Skin of body (tissue), 2 donors: ENCODE data around the gene INTS6. TPM values are rescaled to one million over a fixed set of nuclear protein-coding genes. Genes with fewer than 3 reads are reported as not detected.
"Not testable (repeated sequence)": the region's sequence is repeated elsewhere in the genome, so short reads cannot be mapped to it uniquely, and the experiment has no call there.

ENCODE experiments used
- DNase-seq: peaks from one replicate; lab custom pipeline; 2025; lab: John Stamatoyannopoulos, UW
- total RNA-seq: library from RNA; depleted of rRNA; stranded (reverse); fragments of >200 nt; gene quantifications from one replicate; pipeline ENCODE4 v1.2.3, GENCODE V29; 2014

INTS6 gene
- total RNA-seq, 1 donor from 2014 or later, result 44.3 TPM

GRCh38 chr13:51417716-51418115, 35.1 kb downstream of the INTS6 start:
- DNase-seq, result no peak

DNA sequence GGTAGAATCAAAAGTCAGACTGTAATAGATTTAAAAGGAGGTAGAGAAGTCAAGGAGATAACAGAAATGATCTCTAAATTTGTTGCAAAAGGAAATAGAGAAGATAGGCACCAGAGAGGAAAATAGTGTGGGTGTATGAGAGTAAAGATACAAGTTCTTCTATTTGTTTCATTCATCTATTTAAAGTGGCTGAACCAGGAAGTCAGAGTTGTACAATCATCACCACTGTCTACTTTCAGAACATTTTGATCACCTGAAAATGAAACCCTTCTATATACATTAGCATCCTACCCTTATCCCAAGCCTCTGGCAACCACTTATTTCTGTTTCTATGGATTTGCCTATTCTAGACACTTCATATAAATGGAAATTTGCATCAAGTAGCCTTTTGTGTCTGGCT, 36.7 kb downstream of the INTS6 start:
- DNase-seq, result no peak

DNA sequence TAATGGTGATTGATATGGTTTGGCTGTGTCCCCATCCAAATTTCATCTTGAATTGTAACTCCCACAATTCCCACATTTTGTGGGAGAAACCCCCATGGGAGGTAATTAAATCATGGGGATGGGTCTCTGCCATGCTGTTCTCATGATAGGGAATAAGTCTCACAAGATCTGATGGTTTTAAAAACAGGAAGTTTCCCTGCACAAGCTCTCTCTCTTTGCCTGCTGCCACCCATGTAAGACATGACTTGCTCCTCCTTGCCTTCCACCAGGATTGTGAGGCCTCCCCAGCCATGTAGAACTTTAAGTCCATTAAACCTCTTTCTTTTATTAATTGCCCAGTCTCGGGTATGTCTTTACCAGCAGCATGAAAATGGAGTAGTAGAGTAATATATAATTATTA, 37.5 kb downstream of the INTS6 start:
- DNase-seq, result not testable (repeated sequence)

DNA sequence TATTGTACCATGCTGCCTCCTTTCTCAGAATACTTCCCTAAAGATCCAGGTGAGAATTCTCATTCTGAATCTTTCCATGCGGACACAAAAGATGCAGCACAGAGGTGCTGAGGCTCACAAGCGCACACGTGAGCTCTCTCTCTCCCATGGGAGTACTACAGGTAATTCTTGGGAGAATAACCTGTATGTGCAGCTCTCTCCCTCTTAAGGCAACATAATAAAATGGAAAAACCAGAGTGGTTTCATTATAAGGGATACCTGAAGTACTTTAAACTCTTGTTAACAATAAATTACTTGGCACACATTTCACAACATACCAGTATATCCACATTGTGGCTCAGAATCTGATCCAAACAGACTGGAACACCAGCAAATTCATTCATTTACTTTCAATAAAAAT, 40.4 kb downstream of the INTS6 start:
- DNase-seq, result no peak

DNA sequence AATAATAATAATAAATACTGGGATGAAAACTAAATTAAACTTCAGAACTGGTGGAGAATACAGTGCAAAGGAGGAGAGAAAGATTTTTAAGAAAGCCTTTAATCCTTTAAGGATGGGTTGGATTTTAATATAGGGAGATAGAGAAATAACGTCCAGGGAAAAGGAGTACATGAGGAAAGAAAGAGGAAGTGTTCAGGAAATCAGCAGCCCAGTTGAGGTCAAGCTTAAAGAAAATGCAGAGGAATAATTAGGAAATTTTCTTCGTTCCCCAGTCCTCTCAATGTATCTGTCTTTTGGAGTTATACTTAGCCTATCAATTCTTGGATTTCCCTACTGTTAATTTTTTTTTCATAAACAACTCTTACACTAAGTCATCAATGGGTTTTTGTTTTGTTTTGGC, 47.7 kb downstream of the INTS6 start:
- no peak for DNase-seq

DNA sequence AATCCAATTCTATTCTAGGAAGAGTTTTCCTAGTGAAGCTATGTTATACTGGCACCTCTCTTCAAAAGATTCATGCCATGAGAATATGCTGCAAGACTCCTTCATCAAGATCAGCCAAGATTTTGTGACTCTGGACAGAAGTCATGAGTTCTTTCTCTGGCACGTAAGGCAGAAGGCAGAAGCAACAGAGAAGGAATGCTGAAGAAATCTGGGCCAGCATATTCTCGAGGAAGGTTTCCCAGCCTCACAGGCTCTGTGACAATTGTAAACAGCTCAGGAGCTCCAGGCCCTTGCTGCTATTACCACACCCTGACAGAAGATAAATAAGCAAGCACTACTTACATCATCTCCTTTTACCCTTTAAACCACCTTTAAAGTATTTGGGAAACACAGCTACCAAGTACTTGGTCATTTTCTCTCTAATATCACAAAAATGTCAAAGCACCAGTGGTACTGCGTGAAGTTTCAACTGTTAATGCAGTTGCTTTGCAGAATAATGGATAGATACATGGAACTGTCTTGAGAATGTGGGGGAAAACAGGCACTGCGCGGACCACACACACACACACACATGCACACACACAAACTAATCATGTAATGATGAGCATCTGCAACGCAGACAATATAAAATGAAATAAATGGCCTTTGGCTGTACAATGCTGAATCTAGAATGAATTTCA, 55.4 kb downstream of the INTS6 start:
- DNase-seq, result peak; percentile 26

DNA sequence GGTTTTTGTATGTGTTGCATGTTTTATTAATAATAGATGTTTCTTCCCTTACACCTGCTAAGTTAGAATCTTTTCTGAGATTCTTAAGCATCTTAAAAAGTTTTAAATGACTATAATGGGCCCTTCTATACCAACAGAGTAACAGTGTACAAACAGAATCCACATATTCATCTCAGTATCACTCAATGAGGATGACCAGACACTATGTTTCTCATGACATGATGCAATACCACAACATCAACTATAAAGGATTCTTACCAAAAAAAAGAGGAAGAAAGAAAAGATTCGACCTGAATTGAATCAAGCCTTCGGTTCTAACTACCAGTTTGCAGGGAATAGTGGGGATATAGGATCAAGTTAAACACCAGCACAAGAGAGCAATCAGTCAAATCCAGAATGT, 56.5 kb downstream of the INTS6 start:
- DNase-seq, result no peak

GRCh38 chr13:51394724-51395123, 58.1 kb downstream of the INTS6 start:
- no peak for DNase-seq

- no peak for DNase-seq
Measured at GRCh38 chr13:51385114-51385513, 67.7 kb downstream of the INTS6 start.

GRCh38 chr13:51380269-51380668, 72.6 kb downstream of the INTS6 start:
- DNase-seq, result no peak

DNA sequence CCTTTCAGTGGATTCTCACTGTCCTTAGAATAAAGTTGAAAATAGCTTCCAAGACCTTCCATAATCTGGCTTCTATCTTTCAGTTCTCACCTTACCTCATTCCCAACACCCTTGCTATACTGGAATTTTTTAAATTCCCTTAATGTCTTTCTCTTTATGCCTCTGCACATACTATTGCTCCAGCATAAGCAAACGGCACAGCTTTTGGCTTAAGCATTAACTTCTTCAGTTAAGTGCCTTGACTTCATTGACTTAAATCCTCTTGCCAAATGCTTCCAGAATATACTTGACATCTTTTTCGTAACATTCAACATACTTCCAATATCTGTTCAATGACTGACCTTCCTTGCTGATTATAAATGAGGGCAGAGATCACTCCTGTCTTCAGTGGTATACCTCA, 79.4 kb downstream of the INTS6 start:
- DNase-seq, result no peak

DNA sequence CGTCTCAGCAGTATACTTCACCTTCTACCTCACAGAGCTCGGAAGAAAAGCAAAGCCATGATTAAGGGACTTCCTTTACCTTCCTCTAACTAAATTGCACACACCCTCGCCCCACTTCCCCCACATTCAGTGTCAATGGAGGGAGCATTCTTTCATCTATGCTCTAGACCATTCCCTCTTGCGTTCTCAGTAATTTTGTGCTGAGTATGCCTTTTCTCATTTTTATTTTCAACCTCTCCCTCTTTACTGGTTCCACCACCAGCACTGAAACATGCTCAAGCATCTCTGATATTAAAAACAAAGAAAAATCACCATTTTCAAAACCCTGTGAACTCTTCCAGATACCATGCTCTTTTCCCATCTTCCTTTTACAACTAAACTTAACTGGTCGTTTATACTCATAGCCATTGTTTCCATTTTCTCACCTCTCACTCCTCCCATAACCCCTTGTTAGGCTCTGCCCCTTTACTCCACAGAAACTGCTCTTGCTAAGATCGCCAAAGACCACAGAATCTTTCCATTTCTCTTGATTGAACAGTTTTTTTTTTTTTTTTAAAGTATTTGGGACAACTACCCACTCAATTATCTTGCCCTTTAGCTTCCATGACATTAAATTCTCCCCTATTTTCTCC, 81.0 kb downstream of the INTS6 start:
- no peak for DNase-seq

GRCh38 chr13:51370811-51371210, 82.0 kb downstream of the INTS6 start:
- DNase-seq, result no peak

GRCh38 chr13:51370116-51370515, 82.7 kb downstream of the INTS6 start:
- DNase-seq, result no peak

- no peak for DNase-seq
Measured at GRCh38 chr13:51364404-51365008, 88.3 kb downstream of the INTS6 start.

- DNase-seq, result no peak
Measured at GRCh38 chr13:51363625-51364024, 89.2 kb downstream of the INTS6 start.

- DNase-seq, result no peak
Measured at GRCh38 chr13:51361106-51361505, 91.7 kb downstream of the INTS6 start.

- no peak for DNase-seq
Measured at GRCh38 chr13:51360489-51360888, 92.3 kb downstream of the INTS6 start.

- no peak for DNase-seq
Measured at GRCh38 chr13:51359352-51359751, 93.5 kb downstream of the INTS6 start.

- DNase-seq, result no peak
Measured at GRCh38 chr13:51357928-51358595, 94.8 kb downstream of the INTS6 start.

- no peak for DNase-seq
Measured at GRCh38 chr13:51355217-51355616, 97.6 kb downstream of the INTS6 start.

DNA sequence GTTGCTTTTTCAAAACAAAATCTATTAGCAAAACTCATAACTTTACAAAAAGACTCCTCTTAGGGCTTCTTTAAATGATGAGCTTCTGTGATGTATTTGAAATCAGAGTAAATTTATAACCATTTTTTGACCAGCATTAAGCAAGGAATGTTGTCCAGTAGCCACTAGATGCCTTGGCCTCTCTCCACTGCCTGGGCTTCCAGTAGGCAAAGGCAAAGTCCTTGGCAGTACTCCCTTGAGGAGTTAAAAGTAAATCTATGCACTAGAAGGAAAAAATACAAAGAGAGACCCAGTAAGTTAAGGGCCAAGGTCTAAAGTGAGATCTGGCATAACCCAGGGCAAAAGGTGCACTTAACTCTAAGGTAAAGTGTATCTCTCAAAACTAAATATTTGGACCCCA, 103.8 kb downstream of the INTS6 start:
- DNase-seq, result no peak
